ENCODE results near the gene CAP2. TPM values are rescaled to one million over a fixed set of nuclear protein-coding genes. Genes with fewer than 3 reads are reported as not detected.

Gene CAP2
- 129 TPM for total RNA-seq
- long read RNA-seq, transcript CAP2-201 (13 exons, 3,316 nt) = major isoform, 168 of 214 reads
- long read RNA-seq, partial matches to known transcripts = 39 of 214 reads
- long read RNA-seq, other reads (novel, unspliced or antisense) = 6 of 214 reads

GRCh38 chr6:17392978-17393891 lies at the start of gene CAP2:
Gene CAP2 (plus strand): TSS chr6:17393595. CDS start chr6:17421556, 27,961 bp downstream.
- intact Hi-C loops (cut with micrococcal nuclease) = no loop called here
- DNase-seq (peak; percentile 81), ATAC-seq (peak; percentile 95)

- intact Hi-C loops (cut with micrococcal nuclease) = no loop called here
- ATAC-seq (no peak), DNase-seq (no peak)
Observed at GRCh38 chr6:17347012-17347411, 46.4 kb upstream of the CAP2 start.

- DNase-seq = no peak
- no peak for ATAC-seq
- intact Hi-C loops (cut with micrococcal nuclease) = no loop called here
Observed at GRCh38 chr6:17349427-17349826, 44.0 kb upstream of the CAP2 start.

- no peak for ATAC-seq
- intact Hi-C loops (cut with micrococcal nuclease) = no loop called here
- no peak for DNase-seq
Observed at GRCh38 chr6:17352302-17352701, 41.1 kb upstream of the CAP2 start.

GRCh38 chr6:17353440-17354175 lies 39.8 kb upstream of the CAP2 start:
- no peak for ATAC-seq
- no peak for DNase-seq

GRCh38 chr6:17354700-17355403 lies 38.5 kb upstream of the CAP2 start:
- no peak for DNase-seq
- intact Hi-C loops (cut with micrococcal nuclease) = no loop called here
- ATAC-seq = no peak

More at GRCh38 chr6:17353440-17354175, 39.8 kb upstream of the CAP2 start:
- intact Hi-C loops (cut with micrococcal nuclease) = no loop called here

- DNase-seq = no peak
Observed at GRCh38 chr6:17355404-17355774, 38.0 kb upstream of the CAP2 start.

GRCh38 chr6:17358515-17358914 lies 34.9 kb upstream of the CAP2 start:
- intact Hi-C loops (cut with micrococcal nuclease) = no loop called here
- ATAC-seq (no peak), DNase-seq (no peak)

More at GRCh38 chr6:17355404-17355774, 38.0 kb upstream of the CAP2 start:
- intact Hi-C loops (cut with micrococcal nuclease) = no loop called here
- no peak for ATAC-seq

GRCh38 chr6:17360564-17360963 lies 32.8 kb upstream of the CAP2 start:
- DNase-seq (no peak), ATAC-seq (no peak)

GRCh38 chr6:17361013-17361412 lies 32.4 kb upstream of the CAP2 start:
- no peak for DNase-seq
- intact Hi-C loops (cut with micrococcal nuclease) = no loop called here
- ATAC-seq = no peak

More at GRCh38 chr6:17360564-17360963, 32.8 kb upstream of the CAP2 start:
- intact Hi-C loops (cut with micrococcal nuclease) = no loop called here

- ATAC-seq (no peak), DNase-seq (no peak)
- intact Hi-C loops (cut with micrococcal nuclease) = no loop called here
Observed at GRCh38 chr6:17365961-17366360, 27.4 kb upstream of the CAP2 start.

- no peak for ATAC-seq
- no peak for DNase-seq
- intact Hi-C loops (cut with micrococcal nuclease) = no loop called here
Observed at GRCh38 chr6:17367868-17368267, 25.5 kb upstream of the CAP2 start.

- DNase-seq (no peak), ATAC-seq (peak; percentile 42)
- intact Hi-C loops (cut with micrococcal nuclease) = no loop called here
Observed at GRCh38 chr6:17381424-17382147, 11.8 kb upstream of the CAP2 start.

- intact Hi-C loops (cut with micrococcal nuclease) = no loop called here
- ATAC-seq (no peak), DNase-seq (no peak)
Observed at GRCh38 chr6:17385660-17386059, 7.7 kb upstream of the CAP2 start.

GRCh38 chr6:17388365-17388764 lies 5.0 kb upstream of the CAP2 start:
- intact Hi-C loops (cut with micrococcal nuclease) = no loop called here
- ATAC-seq = no peak
- DNase-seq = no peak

GRCh38 chr6:17389274-17389847 lies 4.0 kb upstream of the CAP2 start:
- ATAC-seq (no peak), DNase-seq (no peak)
- intact Hi-C loops (cut with micrococcal nuclease) = no loop called here

GRCh38 chr6:17390276-17390675 lies 3.1 kb upstream of the CAP2 start:
- ATAC-seq = no peak
- intact Hi-C loops (cut with micrococcal nuclease) = no loop called here
- DNase-seq = no peak

GRCh38 chr6:17391976-17392375 lies 1.4 kb upstream of the CAP2 start:
- ATAC-seq = no peak
- intact Hi-C loops (cut with micrococcal nuclease) = no loop called here

More at GRCh38 chr6:17391976-17392375, 1.4 kb upstream of the CAP2 start:
- no peak for DNase-seq

Data from left ventricle myocardium superior (tissue), 1 donor.